HG02938 (cell line): ENCODE results near the gene EIF2B4.
"Not testable (repeated sequence)": the region's sequence is repeated elsewhere in the genome, so short reads cannot be mapped to it uniquely, and the experiment has no call there.

Experiments
- ATAC-seq: cut with Tn5 transposase; IDR thresholded peaks from one replicate; pipeline ENCODE4 v1.9.1; 2021; ENCODE audit warnings: mild to moderate bottlenecking, moderate library complexity; ENCODE audit not compliant: unreplicated experiment

EIF2B4 gene

DNA sequence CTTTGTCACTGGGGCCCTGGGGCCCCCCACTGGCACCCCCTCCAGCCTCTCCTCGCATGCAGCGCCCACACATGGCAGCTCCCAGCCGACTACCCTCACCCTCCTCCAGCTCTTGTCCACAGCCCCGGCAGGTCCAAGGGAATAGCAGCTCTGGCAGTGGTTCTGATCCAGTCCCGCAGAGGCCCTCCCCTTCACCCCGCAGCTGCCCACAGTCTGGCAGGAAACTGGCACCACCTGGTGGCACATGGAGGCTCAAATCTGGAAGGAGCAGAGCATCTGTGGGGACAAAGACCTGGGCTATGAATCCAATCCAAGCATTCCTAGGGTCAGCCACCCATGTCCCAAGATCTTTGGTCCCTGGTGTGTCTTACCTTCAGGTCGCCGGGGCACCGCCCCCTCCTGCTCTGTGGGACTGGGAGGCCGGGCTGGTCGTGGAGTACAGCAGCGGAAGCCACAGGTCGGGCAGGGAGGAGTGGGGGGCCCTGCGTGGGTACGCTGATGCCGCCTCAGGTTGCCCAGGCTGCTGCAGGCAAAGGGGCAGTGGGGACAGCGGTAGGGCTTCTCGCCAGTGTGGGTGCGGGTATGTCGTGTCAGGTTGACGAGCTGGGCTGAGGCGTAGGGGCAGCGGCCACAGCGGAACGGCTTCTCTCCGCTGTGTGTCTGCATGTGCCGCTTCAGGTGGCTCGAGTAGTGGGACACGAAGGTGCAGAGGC, 8.1 kb upstream of the EIF2B4 start:
- ATAC-seq = no peak

DNA sequence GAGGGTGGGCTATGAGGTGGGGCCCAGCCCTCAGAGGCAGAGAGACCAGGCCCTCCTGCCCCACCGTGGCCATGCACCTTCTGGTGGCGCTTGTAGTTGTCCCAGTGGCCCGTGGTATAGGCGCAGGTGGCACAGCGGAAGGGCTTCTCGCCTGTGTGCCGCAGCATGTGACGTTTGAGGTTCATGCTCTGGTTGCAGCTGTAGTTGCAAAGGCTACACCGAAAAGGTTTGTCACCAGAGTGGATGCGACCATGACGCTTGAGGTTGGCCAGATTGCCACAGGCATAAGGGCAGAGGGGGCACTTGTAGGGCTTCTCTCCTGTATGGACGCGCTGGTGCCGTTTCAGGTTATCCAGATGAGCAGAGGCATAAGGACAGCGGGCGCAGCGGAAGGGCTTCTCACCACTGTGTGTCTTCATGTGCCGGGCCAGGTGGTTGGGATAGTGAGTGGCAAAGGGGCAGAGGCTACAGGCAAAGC, 7.5 kb upstream of the EIF2B4 start:
- no peak for ATAC-seq

GRCh38 chr2:27376866-27377617, 6.9 kb upstream of the EIF2B4 start:
- ATAC-seq = no peak

- ATAC-seq = no peak
Measured at GRCh38 chr2:27376151-27376865, 6.2 kb upstream of the EIF2B4 start.

- ATAC-seq = no peak
Measured at GRCh38 chr2:27375513-27376099, 5.5 kb upstream of the EIF2B4 start.

DNA sequence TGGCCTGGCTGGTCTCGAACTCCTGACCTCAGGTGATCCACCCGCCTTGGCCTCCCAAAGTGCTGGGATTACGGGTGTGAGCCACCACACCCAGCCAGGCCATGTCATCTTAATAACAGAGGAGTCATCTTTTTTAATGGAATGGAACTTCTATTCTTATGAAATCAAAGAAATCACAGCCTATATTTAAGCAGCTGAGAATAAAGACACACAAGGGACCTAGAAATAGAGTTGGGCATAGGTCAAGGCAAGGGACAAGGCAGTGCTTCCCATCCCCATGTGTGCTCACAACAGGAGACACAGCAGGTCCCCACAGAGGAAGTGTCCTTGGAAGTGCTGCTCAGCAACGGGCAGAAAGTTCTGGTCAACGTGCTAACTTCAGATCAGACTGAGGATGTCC, 3.4 kb upstream of the EIF2B4 start:
- ATAC-seq = no peak

GRCh38 chr2:27372937-27373336, 2.8 kb upstream of the EIF2B4 start:
- ATAC-seq = no peak

DNA sequence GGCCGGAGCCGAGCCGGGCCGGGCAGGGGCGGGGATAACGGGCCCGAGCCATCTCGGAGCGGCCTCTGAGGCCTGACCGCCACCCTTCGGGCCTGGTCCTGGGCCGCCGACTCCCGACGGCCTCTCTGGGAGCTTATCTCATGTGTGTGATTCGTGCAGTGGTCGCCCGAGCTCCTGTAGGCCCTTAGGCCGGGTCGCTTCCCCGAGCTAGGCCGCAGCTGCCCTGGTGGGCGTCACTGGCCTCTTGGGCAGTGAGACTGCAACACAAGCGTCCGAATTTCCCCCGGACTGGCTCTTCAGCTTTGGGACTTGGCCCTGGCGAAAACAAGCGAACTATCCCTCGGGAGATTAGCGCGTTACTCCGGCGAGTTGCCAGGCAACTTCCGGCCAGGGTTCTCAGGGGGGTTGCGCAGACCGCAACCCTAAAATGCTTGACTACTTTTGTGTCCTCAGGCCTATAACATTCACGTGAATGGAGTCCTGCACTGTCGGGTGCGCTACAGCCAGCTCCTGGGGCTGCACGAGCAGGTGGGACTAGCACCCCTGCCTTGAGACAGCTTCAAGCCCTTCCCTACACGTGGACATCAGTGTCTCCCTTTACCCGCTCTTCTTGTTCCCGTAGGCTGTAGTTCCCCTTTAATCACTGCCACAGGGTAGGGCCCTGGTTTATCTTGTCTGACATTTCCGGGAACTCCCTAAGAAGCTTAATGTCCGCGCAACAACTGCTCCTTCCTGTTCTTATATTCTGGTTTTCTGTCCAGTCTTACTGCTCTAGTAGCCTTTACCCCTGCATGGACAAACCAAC, 880 bp upstream of the EIF2B4 start:
- ATAC-seq = peak; percentile 23

- no peak for ATAC-seq
Measured at GRCh38 chr2:27369471-27370025, 590 bp downstream of the EIF2B4 start.

- ATAC-seq = no peak
Measured at GRCh38 chr2:27363933-27364332, 6.2 kb downstream of the EIF2B4 start.

DNA sequence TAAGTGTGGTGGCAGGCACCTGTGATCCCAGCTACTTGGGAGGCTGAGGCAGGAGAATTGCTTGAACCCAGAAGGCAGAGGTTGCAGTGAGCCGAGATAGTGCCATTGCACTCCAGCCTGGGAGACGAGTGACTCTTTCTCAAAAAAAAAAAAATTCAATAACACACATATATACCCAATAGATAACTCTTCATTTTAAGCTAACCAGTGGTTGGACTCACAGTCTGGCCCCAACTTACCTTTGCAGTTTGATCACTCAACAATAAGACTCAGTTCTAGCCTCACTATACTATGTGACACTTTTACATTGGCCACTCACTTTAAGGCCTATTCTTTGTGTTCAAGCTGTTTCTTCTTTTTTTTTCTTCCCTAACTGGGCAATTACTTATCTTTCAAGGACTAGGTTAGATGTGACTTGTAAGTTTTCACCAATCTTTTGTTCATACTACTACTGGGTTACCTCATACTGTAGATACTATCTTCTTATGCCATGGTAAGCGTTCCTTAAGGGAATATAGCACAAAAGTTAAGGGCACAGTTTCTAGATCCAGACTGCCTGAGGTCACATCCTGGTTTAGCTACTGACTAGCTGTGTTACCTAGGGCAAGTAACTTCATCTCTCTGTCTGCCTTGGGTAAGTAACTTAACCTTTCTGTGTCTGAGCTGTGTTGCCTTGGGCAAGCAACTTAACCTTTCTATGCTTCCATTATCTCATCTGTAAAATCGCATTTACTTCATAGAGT, 7.3 kb downstream of the EIF2B4 start:
- ATAC-seq = no peak

DNA sequence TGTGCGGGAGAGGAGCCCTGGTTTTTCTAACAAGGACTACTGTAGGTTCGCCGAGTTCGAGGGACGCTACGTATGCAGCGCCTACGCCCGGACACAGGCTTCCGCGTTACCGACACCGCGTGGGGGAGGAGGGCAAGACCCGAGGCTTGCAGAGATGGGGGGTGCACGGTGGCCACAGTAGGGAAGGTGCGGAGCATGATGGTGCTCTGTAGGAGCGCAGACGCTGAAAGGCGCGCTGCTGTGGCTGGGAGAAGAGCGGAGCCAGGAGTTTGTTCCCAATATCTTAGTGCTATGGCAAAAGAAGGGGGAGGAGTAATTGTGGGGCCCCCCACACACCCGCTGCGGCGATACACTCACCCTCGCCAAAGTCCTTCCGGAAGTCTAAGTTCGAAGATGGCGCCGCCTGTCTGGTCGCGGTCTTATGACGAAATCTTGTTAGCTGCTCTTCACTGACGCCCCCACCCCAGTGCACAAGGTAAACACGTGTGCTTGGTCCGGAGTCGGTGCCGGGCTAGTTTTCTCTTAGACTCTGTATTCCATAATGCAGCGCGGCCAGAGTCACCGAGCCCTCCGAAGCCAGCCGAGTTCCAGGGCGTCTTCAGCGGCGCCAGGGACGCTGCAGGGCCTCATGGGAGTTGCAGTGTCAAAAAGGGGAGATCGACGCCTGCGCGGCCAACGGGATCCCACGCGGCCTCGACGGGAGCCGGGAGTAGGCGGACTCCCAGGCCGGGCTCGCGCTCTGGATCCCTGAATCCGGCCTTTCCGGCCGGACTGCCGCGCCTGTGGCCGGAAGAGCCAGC, 13.6 kb downstream of the EIF2B4 start, which contains the start of gene GTF3C2:
GTF3C2 (minus strand) TSS at position 383 of the 800 bp plus-strand sequence. CDS start 13,210 bp downstream, outside the sequence.
- ATAC-seq = peak; percentile 80

GRCh38 chr2:27356056-27356381, 14.1 kb downstream of the EIF2B4 start:
- peak; percentile 32 for ATAC-seq

- ATAC-seq = no peak
Measured at GRCh38 chr2:27354597-27354927, 15.6 kb downstream of the EIF2B4 start.

GRCh38 chr2:27353762-27354596, 16.2 kb downstream of the EIF2B4 start:
- ATAC-seq = no peak

GRCh38 chr2:27353386-27353761, 16.8 kb downstream of the EIF2B4 start:
- not testable (repeated sequence) for ATAC-seq

- no peak for ATAC-seq
Measured at GRCh38 chr2:27351802-27352598, 18.1 kb downstream of the EIF2B4 start.
